ENCODE results near the gene DNAH1.

DNAH1 gene

GRCh38 chr3:52310861-52311575, 5.1 kb upstream of the DNAH1 start:
- TF ChIP-seq TAF1 (IDR thresholded peaks at IDR 0.05; ENCODE audit: low read depth) (no peak), ZBTB7A (IDR thresholded peaks at IDR 0.05; ENCODE audit: low read depth) (no peak), NFIC (IDR thresholded peaks at IDR 0.05) (no peak), EGR1 (IDR thresholded peaks at IDR 0.05) (no peak), USF1 (IDR thresholded peaks at IDR 0.05) (no peak), REST (IDR thresholded peaks at IDR 0.05; ENCODE audit: low read depth) (no peak), TEAD4 (IDR thresholded peaks at IDR 0.05) (no peak), RAD21 (IDR thresholded peaks at IDR 0.05; ENCODE audit: low read depth) (no peak), TCF12 (IDR thresholded peaks at IDR 0.05; ENCODE audit: low read depth) (no peak), MAX (IDR thresholded peaks at IDR 0.05) (no peak), FOXM1 (IDR thresholded peaks at IDR 0.05; ENCODE audit: borderline replicate concordance, low read depth) (no peak)

- no peak for TF ChIP-seq TAF1 (IDR thresholded peaks at IDR 0.05; ENCODE audit: low read depth)
- TF ChIP-seq TCF12 (IDR thresholded peaks at IDR 0.05; ENCODE audit: low read depth), result no peak
- TF ChIP-seq NFIC (IDR thresholded peaks at IDR 0.05), result no peak
- no peak for TF ChIP-seq CREB1 (IDR thresholded peaks at IDR 0.05; ENCODE audit: low read depth)
- no peak for TF ChIP-seq TEAD4 (IDR thresholded peaks at IDR 0.05)
- TF ChIP-seq RAD21 (IDR thresholded peaks at IDR 0.05; ENCODE audit: low read depth), result no peak
- no peak for TF ChIP-seq YY1 (IDR thresholded peaks at IDR 0.05; ENCODE audit: low read depth)
- TF ChIP-seq USF1 (IDR thresholded peaks at IDR 0.05), result no peak
- no peak for TF ChIP-seq REST (IDR thresholded peaks at IDR 0.05; ENCODE audit: low read depth)
- TF ChIP-seq FOXM1 (IDR thresholded peaks at IDR 0.05; ENCODE audit: borderline replicate concordance, low read depth), result no peak
- no peak for TF ChIP-seq CEBPB (IDR thresholded peaks at IDR 0.05)
- no peak for TF ChIP-seq ZBTB7A (IDR thresholded peaks at IDR 0.05; ENCODE audit: low read depth)
- no peak for TF ChIP-seq EGR1 (IDR thresholded peaks at IDR 0.05)
- no peak for TF ChIP-seq EP300 (IDR thresholded peaks at IDR 0.05; ENCODE audit: borderline replicate concordance)
Observed at GRCh38 chr3:52311576-52312119, 4.5 kb upstream of the DNAH1 start.

- TF ChIP-seq TAF1 (IDR thresholded peaks at IDR 0.05; ENCODE audit: low read depth), result no peak
- no peak for TF ChIP-seq NFIC (IDR thresholded peaks at IDR 0.05)
- no peak for TF ChIP-seq TEAD4 (IDR thresholded peaks at IDR 0.05)
- no peak for TF ChIP-seq USF1 (IDR thresholded peaks at IDR 0.05)
- TF ChIP-seq TCF12 (IDR thresholded peaks at IDR 0.05; ENCODE audit: low read depth), result no peak
- no peak for TF ChIP-seq EGR1 (IDR thresholded peaks at IDR 0.05)
- no peak for TF ChIP-seq FOXM1 (IDR thresholded peaks at IDR 0.05; ENCODE audit: borderline replicate concordance, low read depth)
- no peak for TF ChIP-seq REST (IDR thresholded peaks at IDR 0.05; ENCODE audit: low read depth)
- no peak for TF ChIP-seq RAD21 (IDR thresholded peaks at IDR 0.05; ENCODE audit: low read depth)
- TF ChIP-seq EP300 (IDR thresholded peaks at IDR 0.05; ENCODE audit: borderline replicate concordance), result no peak
- no peak for TF ChIP-seq ZBTB7A (IDR thresholded peaks at IDR 0.05; ENCODE audit: low read depth)
- no peak for TF ChIP-seq YY1 (IDR thresholded peaks at IDR 0.05; ENCODE audit: low read depth)
- TF ChIP-seq CEBPB (IDR thresholded peaks at IDR 0.05), result no peak
Observed at GRCh38 chr3:52313188-52313773, 2.8 kb upstream of the DNAH1 start.

All from Ishikawa (cell line).